Small intestine (tissue), 7 donors: ENCODE results near the gene CTNNA3. TPM values are rescaled to one million over a fixed set of nuclear protein-coding genes. Genes with fewer than 3 reads are reported as not detected.
A peak's percentile ranks its signal among the peaks of the same experiment; 100 is the strongest.

ENCODE experiments used
- DNase-seq, 2 donors: peaks; one replicate each; pipeline versions ENCODE4 v3.0.0 to v3.0.0-alpha.2; 2013
- FAIRE-seq: peaks from 2 replicates; lab custom pipeline; 2012; peaks lifted over from hg19 to GRCh38; lab: Jason Lieb, UNC
- H3K27ac ChIP-seq, 3 donors: one replicate each; pipeline ENCODE4 v1.5.1; 2013; ENCODE audit warnings: low read length in 2 of 3, mild to moderate bottlenecking in 2 of 3, control low read depth in 1 of 3, inconsistent platforms in 1 of 3, low read depth in 1 of 3, moderate library complexity in 1 of 3
- H3K27me3 ChIP-seq, 3 donors: one replicate each; pipeline ENCODE4 v1.6.1; 2013; ENCODE audit warnings: low read length in 3 of 3, inconsistent platforms in 1 of 3; ENCODE audit not compliant: control insufficient read depth in 3 of 3, insufficient read depth in 3 of 3
- H3K36me3 ChIP-seq, 3 donors: one replicate each; pipeline ENCODE4 v1.6.1; 2013; ENCODE audit warnings: low read length in 3 of 3, inconsistent platforms in 1 of 3, low read depth in 1 of 3, mild to moderate bottlenecking in 1 of 3, moderate library complexity in 1 of 3; ENCODE audit not compliant: control insufficient read depth in 3 of 3, insufficient read depth in 2 of 3
- H3K4me1 ChIP-seq, 3 donors: one replicate each; pipeline ENCODE4 v1.6.1; 2013; ENCODE audit warnings: low read length in 2 of 3, inconsistent platforms in 1 of 3, low read depth in 1 of 3, mild to moderate bottlenecking in 1 of 3, moderate library complexity in 1 of 3; ENCODE audit not compliant: control insufficient read depth in 3 of 3, insufficient read depth in 2 of 3
- H3K4me3 ChIP-seq, 3 donors: one replicate each; pipeline ENCODE4 v1.5.1; 2013; ENCODE audit warnings: low read length in 3 of 3, control low read depth in 1 of 3, inconsistent platforms in 1 of 3, low read depth in 1 of 3, mild to moderate bottlenecking in 1 of 3, moderate library complexity in 1 of 3
- H3K9me3 ChIP-seq, 2 donors: one replicate each; pipeline ENCODE4 v1.6.1; 2013; ENCODE audit warnings: low read depth in 1 of 2, low read length in 1 of 2; ENCODE audit not compliant: control insufficient read depth in 2 of 2, insufficient read depth in 1 of 2
- WGBS, 3 donors: extraction: QIAGEN DNeasy Blood & Tissue Kit; methylation state at CpG; one replicate each; pipeline ENCODE4 v1.1.7; 2013; 5-methylcytosine and 5-hydroxymethylcytosine counted together
- polyA plus RNA-seq, 4 donors: library from polyadenylated mRNA; stranded (reverse) in 3 of 4; unstranded in 1 of 4; fragments of 200-250 nt in 3 of 4; fragments of 120-200 nt in 1 of 4; gene quantifications; one replicate each; pipeline versions ENCODE4 v1.2.1 to v1.2.3, GENCODE V29; 2013
- donor health status: healthy with polysubstance abuse.
- donor health status: control.
- donor health status: control.
- donor health status: Bipolar disorder and iron deficiency.
- donor health status: healthy.

CTNNA3 gene
- polyA plus RNA-seq, 4 donors = 0.24 to 0.38 TPM; not detected in 2

DNA sequence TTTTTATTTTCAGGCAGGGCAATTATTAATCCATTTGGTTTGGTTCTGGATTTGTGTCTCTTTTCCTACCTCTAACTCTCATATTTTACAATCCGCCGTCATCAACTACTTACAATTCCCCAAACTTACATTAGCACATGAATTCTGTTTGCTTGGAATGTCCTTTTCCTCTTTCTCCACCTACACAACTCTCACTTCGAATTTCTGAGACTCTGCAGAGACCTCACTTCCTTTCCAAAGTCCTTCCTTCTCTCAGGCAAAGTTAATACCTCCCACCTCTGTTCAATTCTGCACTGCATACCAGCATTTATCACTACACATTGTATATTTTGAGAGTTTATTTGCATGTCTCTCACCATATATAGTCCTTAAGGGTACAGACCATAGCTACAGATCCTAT is 892.8 kb downstream of the CTNNA3 start:
- no peak for FAIRE-seq
- 58 to 78% (median 76%) methylated on average over 3 of the region's 3 CpGs for WGBS, 3 donors
- Histone ChIP-seq H3K27ac (no peak overlapping the region), H3K36me3 (no peaks in the 10 kb centered on the region), H3K9me3 (no peaks in the 10 kb centered on the region), H3K4me3 (no peak overlapping the region), H3K27me3 (no peaks in the 10 kb centered on the region), H3K4me1 (peaks cover 0 to 5% (median 0%) of the 10 kb centered on the region in 3 donors)
- DNase-seq = no peak

- 26 to 53% (median 31%) methylated on average over 2 of the region's 2 CpGs for WGBS, 3 donors
- DNase-seq = peak; percentile 19 to 28
- Histone ChIP-seq H3K27me3 (no peaks in the 10 kb centered on the region), H3K27ac (no peak overlapping the region), H3K9me3 (no peaks in the 10 kb centered on the region), H3K4me1 (peaks cover 0 to under 1% (median 0%) of the 10 kb centered on the region in 3 donors), H3K36me3 (no peaks in the 10 kb centered on the region), H3K4me3 (no peak overlapping the region)
- FAIRE-seq = no peak
Measured at GRCh38 chr10:66799474-66799873, 896.5 kb downstream of the CTNNA3 start.

- no peak overlapping the region for H3K4me3 ChIP-seq
- H3K9me3 ChIP-seq = no peaks in the 10 kb centered on the region
- no peaks in the 10 kb centered on the region for H3K27me3 ChIP-seq
- FAIRE-seq = no peak
- no peak overlapping the region for H3K27ac ChIP-seq
- DNase-seq = no peak
- no peaks in the 10 kb centered on the region for H3K36me3 ChIP-seq
- WGBS, 3 donors = 65 to 96% (median 75%) methylated on average over 2 of the region's 2 CpGs
- H3K4me1 ChIP-seq = no peaks in the 10 kb centered on the region
Measured at GRCh38 chr10:66795866-66796265, 900.1 kb downstream of the CTNNA3 start.

DNA sequence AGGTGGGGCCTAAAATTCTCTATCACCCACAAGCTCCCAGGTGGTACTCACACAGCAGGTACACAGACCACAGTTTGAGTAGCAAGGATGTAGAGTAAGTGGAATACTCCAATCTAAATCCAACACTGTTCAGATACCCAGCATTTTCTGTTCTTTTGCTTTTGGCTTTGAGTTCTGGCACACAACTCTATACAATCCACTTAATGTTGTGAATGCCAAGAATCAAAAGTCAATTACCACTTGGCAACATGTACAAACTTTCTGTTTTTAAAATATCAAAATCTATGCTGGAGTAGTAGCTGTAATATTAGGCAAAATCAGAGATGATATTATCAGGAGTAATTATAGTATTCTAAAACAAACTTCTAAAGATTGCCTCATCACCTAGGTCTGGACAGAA is 903.6 kb downstream of the CTNNA3 start:
- DNase-seq = no peak
- no peaks in the 10 kb centered on the region for H3K36me3 ChIP-seq
- no peaks in the 10 kb centered on the region for H3K27me3 ChIP-seq
- no peaks in the 10 kb centered on the region for H3K9me3 ChIP-seq
- H3K27ac ChIP-seq = no peak overlapping the region
- FAIRE-seq = no peak
- H3K4me3 ChIP-seq = no peak overlapping the region
- no peaks in the 10 kb centered on the region for H3K4me1 ChIP-seq

- Histone ChIP-seq H3K4me3 (no peak overlapping the region), H3K4me1 (peaks cover 0 to 2% (median 0%) of the 10 kb centered on the region in 3 donors), H3K9me3 (no peaks in the 10 kb centered on the region), H3K27ac (no peak overlapping the region), H3K36me3 (no peaks in the 10 kb centered on the region), H3K27me3 (no peaks in the 10 kb centered on the region)
- WGBS, 3 donors = 14 to 37% (median 31%) methylated on average over 7 of the region's 7 CpGs
- FAIRE-seq (no peak), DNase-seq (peak in 1 of 2 donors; percentile 6)
Measured at GRCh38 chr10:66788178-66788987, 907.6 kb downstream of the CTNNA3 start.

DNA sequence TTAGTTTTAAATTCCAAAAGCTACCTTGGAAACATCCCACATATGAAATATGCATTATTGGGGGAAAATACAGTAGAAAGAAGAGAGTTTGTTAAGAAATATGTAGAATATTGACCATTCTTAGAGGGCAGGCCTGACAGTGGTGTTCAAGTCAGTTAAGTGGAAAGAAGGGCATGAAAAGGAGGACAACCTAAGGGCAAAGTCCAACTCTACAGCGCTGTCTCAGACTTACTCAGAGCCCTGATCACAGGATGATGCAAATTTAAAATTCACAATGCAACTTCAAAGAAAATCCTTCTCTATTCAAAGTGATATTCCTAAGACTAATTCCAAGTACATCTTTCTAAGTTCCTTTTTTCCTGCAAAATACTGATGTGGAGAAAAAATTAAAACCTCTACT is 909.3 kb downstream of the CTNNA3 start:
- H3K36me3 ChIP-seq = no peaks in the 10 kb centered on the region
- no peak overlapping the region for H3K27ac ChIP-seq
- WGBS, 3 donors = 26 to 70% (median 39%) methylated on average over 1 of the region's 1 CpG
- peak in 1 of 2 donors; percentile 29 for DNase-seq
- no peaks in the 10 kb centered on the region for H3K9me3 ChIP-seq
- FAIRE-seq = no peak
- no peak overlapping the region for H3K4me3 ChIP-seq
- H3K27me3 ChIP-seq = no peaks in the 10 kb centered on the region
- peaks cover 0 to 2% (median 0%) of the 10 kb centered on the region in 3 donors for H3K4me1 ChIP-seq

DNA sequence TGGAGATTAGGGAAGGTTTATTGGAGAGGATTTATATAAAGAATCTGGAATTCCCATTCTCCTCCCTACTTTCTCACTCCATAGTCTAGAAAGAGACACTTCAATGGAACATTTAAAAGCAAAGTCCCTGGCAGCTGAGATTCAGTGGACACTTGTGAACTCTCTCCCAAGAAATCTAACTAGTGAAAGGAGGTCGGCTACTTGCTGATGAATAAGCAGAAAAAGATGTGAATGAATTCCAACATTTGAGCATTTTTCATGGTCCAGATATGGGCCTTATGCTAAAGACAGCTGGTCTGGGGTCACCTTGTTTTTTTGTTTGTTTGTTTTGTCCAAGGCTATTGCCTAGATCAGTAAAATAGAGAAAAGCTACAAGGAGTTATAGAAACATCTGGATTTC is 911.2 kb downstream of the CTNNA3 start:
- Histone ChIP-seq H3K27me3 (no peaks in the 10 kb centered on the region), H3K4me3 (no peak overlapping the region), H3K27ac (no peak overlapping the region), H3K36me3 (no peaks in the 10 kb centered on the region), H3K4me1 (peaks cover 0 to 2% (median 0%) of the 10 kb centered on the region in 3 donors), H3K9me3 (no peaks in the 10 kb centered on the region)
- no peak for FAIRE-seq
- DNase-seq = no peak
- WGBS, 3 donors = 55 to 69% (median 61%) methylated on average over 1 of the region's 1 CpG

DNA sequence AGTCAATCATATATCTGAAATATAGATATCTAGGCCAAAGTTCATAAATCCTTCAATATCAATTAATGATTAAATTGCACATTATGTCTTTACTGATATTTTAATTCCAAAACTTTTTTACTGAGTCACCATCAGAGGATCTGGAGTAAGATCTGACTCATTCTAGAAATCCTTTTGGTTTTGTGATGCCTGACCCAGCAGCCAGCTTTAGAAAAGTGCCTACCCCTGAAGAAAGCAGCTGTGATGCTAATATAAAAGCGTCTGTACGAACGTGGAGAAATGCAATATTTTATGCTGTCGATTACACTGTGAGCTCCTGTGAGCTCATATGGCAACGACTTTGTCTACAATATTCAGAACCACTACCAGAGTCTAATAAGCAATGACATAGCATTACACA is 912.7 kb downstream of the CTNNA3 start:
- FAIRE-seq (no peak), DNase-seq (no peak)
- Histone ChIP-seq H3K27me3 (no peaks in the 10 kb centered on the region), H3K4me3 (no peak overlapping the region), H3K9me3 (no peaks in the 10 kb centered on the region), H3K36me3 (no peaks in the 10 kb centered on the region), H3K27ac (no peak overlapping the region), H3K4me1 (peaks cover 0 to 5% (median 2%) of the 10 kb centered on the region in 3 donors)
- 87 to 93% (median 91%) methylated on average over 5 of the region's 5 CpGs for WGBS, 3 donors
